Liver (tissue), 9 donors: Measurements from ENCODE around the gene FOXI1. TPM values are rescaled to one million over a fixed set of nuclear protein-coding genes. Genes with fewer than 3 reads are reported as not detected.
A peak's percentile ranks its signal among the peaks of the same experiment; 100 is the strongest.

Experiments
- DNase-seq: peaks from one replicate; pipeline ENCODE4 v3.0.0-alpha.2; 2017; ENCODE audit warnings: low spot score
- H3K27ac ChIP-seq, 2 donors: one replicate each; pipeline ENCODE4 v1.7.0; 2013; ENCODE audit warnings: inconsistent platforms in 2 of 2, low read length in 2 of 2, control low read depth in 1 of 2, low read depth in 1 of 2, mild to moderate bottlenecking in 1 of 2
- H3K27me3 ChIP-seq, 4 donors: one replicate each; pipeline versions ENCODE4 v1.6.1 to v1.7.0; 2013; ENCODE audit warnings: low read length in 3 of 4, inconsistent platforms in 1 of 4, mild to moderate bottlenecking in 1 of 4, moderate library complexity in 1 of 4; ENCODE audit not compliant: control insufficient read depth in 4 of 4, insufficient read depth in 4 of 4
- H3K36me3 ChIP-seq, 4 donors: one replicate each; pipeline versions ENCODE4 v1.6.1 to v1.7.0; 2013; ENCODE audit warnings: low read length in 3 of 4, mild to moderate bottlenecking in 3 of 4, low read depth in 1 of 4, moderate library complexity in 1 of 4; ENCODE audit not compliant: control insufficient read depth in 4 of 4, insufficient read depth in 3 of 4
- H3K4me1 ChIP-seq, 4 donors: one replicate each; pipeline versions ENCODE4 v1.6.1 to v1.7.0; 2013; ENCODE audit warnings: low read length in 3 of 4, mild to moderate bottlenecking in 3 of 4, moderate library complexity in 1 of 4; ENCODE audit not compliant: control insufficient read depth in 4 of 4, insufficient read depth in 4 of 4
- H3K4me3 ChIP-seq, 3 donors: one replicate each; pipeline versions ENCODE4 v1.6.1 to v1.7.0; 2013; ENCODE audit warnings: low read length in 3 of 3, control low read depth in 1 of 3, low read depth in 1 of 3, mild to moderate bottlenecking in 1 of 3
- H3K9ac ChIP-seq, 2 donors: one replicate each; pipeline ENCODE4 v1.7.0; 2013; ENCODE audit warnings: low read length in 2 of 2, mild to moderate bottlenecking in 2 of 2, moderate library complexity in 2 of 2, control low read depth in 1 of 2, low read depth in 1 of 2
- H3K9me3 ChIP-seq, 4 donors: one replicate each; pipeline versions ENCODE4 v1.6.1 to v1.7.0; 2013; ENCODE audit warnings: low read length in 3 of 4; ENCODE audit not compliant: control insufficient read depth in 4 of 4
- EGR1 ChIP-seq, 2 donors: IDR thresholded peaks; 2 replicates each; pipeline ENCODE4 v1.6.1; 2016 to 2018; ENCODE audit warnings: antibody characterized with exemption in 2 of 2, low read depth in 2 of 2
- FOXA1 ChIP-seq: IDR thresholded peaks from 2 replicates; pipeline ENCODE4 v1.6.1; 2016; ENCODE audit warnings: antibody characterized with exemption
- FOXA2 ChIP-seq: IDR thresholded peaks from 2 replicates; pipeline ENCODE4 v1.6.1; 2016; ENCODE audit warnings: antibody characterized with exemption
- GABPA ChIP-seq, 2 donors: IDR thresholded peaks in 1 of 2; conservative IDR thresholded peaks in 1 of 2; 2 replicates each; pipeline ENCODE4 v1.6.1; 2016; ENCODE audit warnings: antibody characterized with exemption in 2 of 2, mild to moderate bottlenecking in 1 of 2, moderate library complexity in 1 of 2
- HNF4A ChIP-seq, 2 donors: conservative IDR thresholded peaks; 2 replicates each; pipeline ENCODE4 v1.6.1; 2016; ENCODE audit warnings: antibody characterized with exemption in 2 of 2, mild to moderate bottlenecking in 2 of 2
- HNF4G ChIP-seq: IDR thresholded peaks from 2 replicates; pipeline ENCODE4 v1.6.1; 2016; ENCODE audit warnings: antibody characterized with exemption
- NR2F2 ChIP-seq: IDR thresholded peaks from 2 replicates; pipeline ENCODE4 v1.6.1; 2016; ENCODE audit warnings: antibody characterized with exemption
- RAD21 ChIP-seq, 2 donors: IDR thresholded peaks; 2 replicates each; pipeline ENCODE4 v1.6.1; 2016; ENCODE audit warnings: antibody characterized with exemption in 2 of 2, mild to moderate bottlenecking in 2 of 2
- REST ChIP-seq: IDR thresholded peaks from 2 replicates; pipeline ENCODE4 v1.6.1; 2016; ENCODE audit warnings: antibody characterized with exemption, mild to moderate bottlenecking
- SP1 ChIP-seq: IDR thresholded peaks from 2 replicates; pipeline ENCODE4 v1.6.1; 2018; ENCODE audit warnings: antibody characterized with exemption, mild to moderate bottlenecking
- TAF1 ChIP-seq: conservative IDR thresholded peaks from 2 replicates; pipeline ENCODE4 v1.6.1; 2016; ENCODE audit warnings: antibody characterized with exemption, mild to moderate bottlenecking
- YY1 ChIP-seq: IDR thresholded peaks from 2 replicates; pipeline ENCODE4 v1.6.1; 2016; ENCODE audit warnings: antibody characterized with exemption, mild to moderate bottlenecking
- WGBS: extraction: QIAGEN DNeasy Blood & Tissue Kit; methylation state at CpG from one replicate; pipeline ENCODE4 v1.1.7; 2013; 5-methylcytosine and 5-hydroxymethylcytosine counted together
- polyA plus RNA-seq, 2 donors: library from polyadenylated mRNA; stranded (reverse) in 1 of 2; unstranded in 1 of 2; fragments of 200-250 nt in 1 of 2; fragments of >200 nt in 1 of 2; fragmentation: Nextera tagmentation in 1 of 2; extraction: Ambion mirVana in 1 of 2; gene quantifications; one replicate each; pipeline versions ENCODE4 v1.2.1 to v1.2.3, GENCODE V29; 2013 to 2015
- total RNA-seq, 2 donors: library from RNA; depleted of rRNA; stranded (reverse); fragments of >200 nt; gene quantifications; one replicate each; pipeline ENCODE4 v1.2.3, GENCODE V29; 2014
- TF ChIP-seq, protein P1 (sequence below): fragments of 150-350 bp; IDR thresholded peaks from 2 replicates; pipeline ENCODE4 v1.5.1; 2017; ENCODE audit warnings: improper control_type of control experiment, low read depth, low read length; ENCODE audit not compliant: missing input control
- donor health status: healthy.
- donor health status: healthy.
- donor health status: healthy.
- donor health status: healthy.
- donor health status: healthy.

Gene FOXI1
- total and polyA plus RNA-seq, 4 donors = not detected

DNA sequence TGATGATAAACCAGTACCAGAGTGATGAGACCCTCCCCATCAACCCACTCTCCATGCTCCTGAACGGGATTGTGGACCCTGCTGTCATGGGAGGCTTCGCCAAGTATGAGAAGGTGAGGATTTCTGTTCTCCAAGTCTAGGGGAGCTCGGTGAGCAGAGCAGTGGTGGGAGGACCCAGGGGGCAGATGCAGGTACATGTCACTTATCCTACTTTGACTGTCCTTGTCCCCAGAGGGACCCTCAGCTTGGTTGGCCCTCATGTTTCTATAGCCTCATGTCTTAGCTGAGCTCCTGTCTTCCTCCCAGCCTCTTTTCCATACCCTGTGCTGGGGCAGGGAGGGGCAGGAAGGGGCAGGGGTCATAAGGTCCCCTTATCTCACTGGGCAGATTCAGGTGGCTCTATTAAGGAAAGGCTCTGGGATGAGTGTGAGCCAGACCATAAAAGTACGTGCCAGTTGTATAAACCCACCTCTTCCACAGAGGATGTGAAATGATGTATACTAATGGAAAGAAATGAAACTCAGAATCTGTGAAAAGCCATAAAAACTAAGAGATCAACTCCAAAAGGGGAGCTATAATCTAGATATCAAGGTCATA, 38.0 kb upstream of the FOXI1 start:
- Histone ChIP-seq H3K4me3 (no peak overlapping the region), H3K27me3 (no peaks in the 10 kb centered on the region), H3K9ac (no peak overlapping the region), H3K27ac (no peak overlapping the region), H3K36me3 (peaks cover 0 to 7% (median 0%) of the 10 kb centered on the region in 4 donors), H3K4me1 (no peaks in the 10 kb centered on the region), H3K9me3 (no peaks in the 10 kb centered on the region)
- TF ChIP-seq HNF4A (conservative IDR thresholded peaks at IDR 0.05) (no peak), NR2F2 (no peak)
- WGBS = 67% methylated on average over 4 of the region's 4 CpGs
- DNase-seq = no peak

GRCh38 chr5:170069512-170069911, 36.2 kb upstream of the FOXI1 start:
- DNase-seq = no peak
- WGBS = 74% methylated on average over 5 of the region's 5 CpGs
- Histone ChIP-seq H3K9ac (no peak overlapping the region), H3K27ac (no peak overlapping the region), H3K9me3 (no peaks in the 10 kb centered on the region), H3K4me1 (no peaks in the 10 kb centered on the region), H3K27me3 (no peaks in the 10 kb centered on the region), H3K4me3 (no peak overlapping the region), H3K36me3 (peaks cover 0 to 7% (median 0%) of the 10 kb centered on the region in 4 donors)
- TF ChIP-seq NR2F2 = no peak

- peak; percentile 53 for DNase-seq
- no peaks in the 10 kb centered on the region for H3K4me1 ChIP-seq
- WGBS = 34% methylated on average over 14 of the region's 14 CpGs
- peaks cover 0 to 7% (median 0%) of the 10 kb centered on the region in 4 donors for H3K36me3 ChIP-seq
- no peak overlapping the region for H3K4me3 ChIP-seq
- H3K27me3 ChIP-seq = no peaks in the 10 kb centered on the region
- no peak overlapping the region for H3K9ac ChIP-seq
- no peaks in the 10 kb centered on the region for H3K9me3 ChIP-seq
- no peak overlapping the region for H3K27ac ChIP-seq
- no peak for TF ChIP-seq FOXA1
- no peak for TF ChIP-seq YY1
- no peak for TF ChIP-seq EGR1 (IDR thresholded peaks at IDR 0.05; ENCODE audit: low read depth in 2 of 2)
- peak; percentile 39 to 58 for TF ChIP-seq RAD21 (IDR thresholded peaks at IDR 0.05)
- TF ChIP-seq, protein P1, sequence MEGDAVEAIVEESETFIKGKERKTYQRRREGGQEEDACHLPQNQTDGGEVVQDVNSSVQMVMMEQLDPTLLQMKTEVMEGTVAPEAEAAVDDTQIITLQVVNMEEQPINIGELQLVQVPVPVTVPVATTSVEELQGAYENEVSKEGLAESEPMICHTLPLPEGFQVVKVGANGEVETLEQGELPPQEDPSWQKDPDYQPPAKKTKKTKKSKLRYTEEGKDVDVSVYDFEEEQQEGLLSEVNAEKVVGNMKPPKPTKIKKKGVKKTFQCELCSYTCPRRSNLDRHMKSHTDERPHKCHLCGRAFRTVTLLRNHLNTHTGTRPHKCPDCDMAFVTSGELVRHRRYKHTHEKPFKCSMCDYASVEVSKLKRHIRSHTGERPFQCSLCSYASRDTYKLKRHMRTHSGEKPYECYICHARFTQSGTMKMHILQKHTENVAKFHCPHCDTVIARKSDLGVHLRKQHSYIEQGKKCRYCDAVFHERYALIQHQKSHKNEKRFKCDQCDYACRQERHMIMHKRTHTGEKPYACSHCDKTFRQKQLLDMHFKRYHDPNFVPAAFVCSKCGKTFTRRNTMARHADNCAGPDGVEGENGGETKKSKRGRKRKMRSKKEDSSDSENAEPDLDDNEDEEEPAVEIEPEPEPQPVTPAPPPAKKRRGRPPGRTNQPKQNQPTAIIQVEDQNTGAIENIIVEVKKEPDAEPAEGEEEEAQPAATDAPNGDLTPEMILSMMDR = peak; percentile 35
- TF ChIP-seq HNF4G = no peak
- no peak for TF ChIP-seq TAF1
Measured at GRCh38 chr5:170070556-170071412, 34.9 kb upstream of the FOXI1 start.

DNA sequence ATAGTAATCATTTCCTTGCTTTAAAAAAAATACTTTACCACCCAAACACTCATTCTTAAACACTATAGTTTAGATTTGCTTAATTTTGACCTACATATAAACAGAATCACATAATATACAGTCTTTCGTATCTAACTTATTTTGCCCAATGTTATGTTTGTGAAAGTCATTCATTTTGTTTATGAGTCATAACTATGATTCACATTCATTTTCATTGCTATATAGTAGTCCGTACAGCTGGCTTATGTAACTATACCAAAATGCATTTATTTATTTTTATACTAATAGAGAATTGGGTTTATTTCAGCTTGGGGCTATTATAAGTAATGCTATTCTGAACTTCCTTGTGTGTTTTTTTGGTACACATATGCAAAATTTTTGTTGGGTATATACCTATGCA, 33.9 kb upstream of the FOXI1 start:
- no peak for DNase-seq
- peaks cover 0 to 3% (median 0%) of the 10 kb centered on the region in 4 donors for H3K27me3 ChIP-seq
- H3K9ac ChIP-seq = no peak overlapping the region
- 92% methylated on average over 2 of the region's 2 CpGs for WGBS
- no peaks in the 10 kb centered on the region for H3K9me3 ChIP-seq
- TF ChIP-seq GABPA (IDR thresholded peaks at IDR 0.05 in 1 of 2, conservative IDR thresholded peaks at IDR 0.05 in 1 of 2) = no peak
- no peak for TF ChIP-seq RAD21 (IDR thresholded peaks at IDR 0.05)
- TF ChIP-seq SP1 = no peak
- no peak for TF ChIP-seq FOXA2
- TF ChIP-seq REST = no peak
- TF ChIP-seq NR2F2 = no peak
- TF ChIP-seq EGR1 (IDR thresholded peaks at IDR 0.05; ENCODE audit: low read depth in 2 of 2) = no peak
- H3K4me1 ChIP-seq = no peaks in the 10 kb centered on the region
- no peak overlapping the region for H3K4me3 ChIP-seq
- H3K36me3 ChIP-seq = peaks cover 0 to 9% (median 0%) of the 10 kb centered on the region in 4 donors
- H3K27ac ChIP-seq = no peak overlapping the region
